Measurements from ENCODE around the gene SRC. TPM values are rescaled to one million over a fixed set of nuclear protein-coding genes. Genes with fewer than 3 reads are reported as not detected.

Gene SRC
- total RNA-seq, 2 experiments from 2014 or later: 5.3 to 6.1 TPM

DNA sequence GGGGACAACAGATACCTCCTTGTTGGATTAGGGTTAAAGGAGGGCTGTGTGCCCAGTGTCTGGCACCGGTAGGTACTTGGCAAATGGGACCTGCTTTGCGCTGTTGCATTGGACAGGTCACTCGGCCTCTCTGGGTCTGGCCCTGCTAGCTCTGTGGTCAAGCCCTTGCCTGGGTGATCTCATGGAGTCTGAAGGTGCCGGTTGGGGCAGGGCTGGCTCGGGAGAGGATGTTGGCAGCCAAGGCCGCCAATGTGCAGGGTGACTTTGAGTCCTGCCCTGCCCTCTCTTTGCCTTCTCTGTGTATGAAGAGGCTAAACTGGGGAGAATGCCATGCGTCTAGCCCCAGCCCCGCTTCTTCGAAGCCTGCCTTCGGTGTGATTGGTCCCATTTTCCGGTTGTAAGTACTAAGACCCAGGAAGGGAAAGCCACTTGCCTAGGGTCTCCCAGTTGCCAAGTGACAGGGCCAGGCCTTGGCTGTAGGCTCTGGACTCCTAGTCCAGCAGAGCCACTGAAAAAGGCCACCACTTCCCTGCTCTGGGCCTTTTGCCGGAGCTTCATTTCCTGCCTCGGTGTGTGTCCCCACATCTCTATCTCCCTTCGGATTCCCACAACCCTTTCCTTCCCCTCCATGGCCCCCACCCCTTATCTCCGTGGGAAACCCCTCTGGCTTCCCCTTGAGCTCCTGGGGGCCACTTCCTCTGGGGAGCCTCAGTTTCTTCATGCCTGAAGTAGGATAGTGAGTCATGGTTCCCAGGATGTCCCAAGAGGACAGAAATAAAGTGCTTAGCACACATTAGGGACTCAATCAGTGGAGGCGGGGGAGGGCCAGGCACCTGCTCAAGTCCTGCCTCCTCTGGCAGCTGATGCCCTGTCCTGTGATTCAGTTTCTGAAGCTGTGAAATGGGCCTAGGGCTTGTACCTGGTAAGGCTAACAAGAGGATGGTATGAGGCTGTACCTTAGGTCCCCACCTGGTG, 3.9 kb downstream of the SRC start:
- no peak overlapping the region for H3K27ac Mint-ChIP-seq
- intact Hi-C loops (cut with micrococcal nuclease): no loop called here
- no peak overlapping the region for H3K4me3 Mint-ChIP-seq
- POLR2A ChIA-PET: no interaction called here
- DNase-seq: no peak
- no peaks in the 10 kb centered on the region for H3K36me3 Mint-ChIP-seq
- H3K4me1 Mint-ChIP-seq (ENCODE audit: low read depth): peaks cover 13% of the 10 kb centered on the region
- no peaks in the 10 kb centered on the region for H3K27me3 Mint-ChIP-seq
- CTCF ChIA-PET: no interaction called here
- no peaks in the 10 kb centered on the region for H3K9me3 Mint-ChIP-seq

DNA sequence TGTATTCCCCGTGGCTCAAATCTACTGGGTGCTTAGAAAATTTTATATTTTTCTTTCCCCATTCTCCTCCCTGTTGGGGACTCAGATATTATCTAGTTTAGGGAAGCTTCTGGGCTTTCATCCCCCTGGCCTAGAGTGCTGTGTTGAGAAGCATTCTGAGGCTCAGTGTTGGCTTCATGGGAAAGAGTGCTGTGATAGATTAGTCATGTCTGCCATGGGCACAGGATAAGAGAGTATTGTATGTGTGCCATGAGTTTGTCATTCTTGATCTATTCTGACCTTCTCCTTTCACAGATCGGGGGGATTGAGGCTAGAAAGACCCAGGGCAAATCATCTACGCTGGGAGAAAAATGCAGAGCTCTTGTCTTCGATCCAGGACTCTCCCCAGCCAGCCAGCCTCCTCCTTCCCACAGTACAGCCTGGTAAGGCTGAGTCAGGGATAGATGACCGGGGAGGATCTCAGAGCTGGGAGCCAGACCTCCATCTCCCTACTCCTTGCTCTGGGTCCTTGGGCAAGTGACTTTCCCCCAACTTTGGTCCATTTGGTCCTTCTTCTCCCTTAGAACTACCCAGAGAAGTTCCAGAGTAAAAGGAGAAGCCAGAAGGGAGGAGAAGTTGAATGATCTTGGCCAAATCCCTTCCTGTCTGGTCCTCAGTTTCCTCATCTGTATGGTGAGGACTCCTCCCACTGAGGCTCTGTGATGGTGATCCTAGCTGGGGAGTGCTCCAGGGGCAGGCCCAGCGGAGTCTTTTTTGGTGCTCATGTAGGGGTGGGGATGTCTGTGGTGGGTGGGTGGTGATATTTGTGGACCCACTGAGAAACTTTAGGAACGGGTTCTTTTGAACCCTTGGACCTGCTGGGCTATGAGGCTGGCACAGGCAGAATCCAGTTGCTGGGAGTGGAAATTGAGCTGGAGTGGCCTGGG, 5.0 kb downstream of the SRC start:
- Mint-ChIP-seq H3K27me3 (no peaks in the 10 kb centered on the region), H3K27ac (no peak overlapping the region), H3K9me3 (no peaks in the 10 kb centered on the region), H3K4me1 (ENCODE audit: low read depth) (peaks cover 10% of the 10 kb centered on the region), H3K4me3 (no peak overlapping the region), H3K36me3 (no peaks in the 10 kb centered on the region)
- ChIA-PET POLR2A (no interaction called here), CTCF (interaction anchor here (2.3 kb wide), 1 partner anchor 34 kb away, joined by 13 read pairs; no protein-coding TSS in a partner anchor)
- intact Hi-C loops (cut with micrococcal nuclease): no loop called here
- DNase-seq: no peak

DNA sequence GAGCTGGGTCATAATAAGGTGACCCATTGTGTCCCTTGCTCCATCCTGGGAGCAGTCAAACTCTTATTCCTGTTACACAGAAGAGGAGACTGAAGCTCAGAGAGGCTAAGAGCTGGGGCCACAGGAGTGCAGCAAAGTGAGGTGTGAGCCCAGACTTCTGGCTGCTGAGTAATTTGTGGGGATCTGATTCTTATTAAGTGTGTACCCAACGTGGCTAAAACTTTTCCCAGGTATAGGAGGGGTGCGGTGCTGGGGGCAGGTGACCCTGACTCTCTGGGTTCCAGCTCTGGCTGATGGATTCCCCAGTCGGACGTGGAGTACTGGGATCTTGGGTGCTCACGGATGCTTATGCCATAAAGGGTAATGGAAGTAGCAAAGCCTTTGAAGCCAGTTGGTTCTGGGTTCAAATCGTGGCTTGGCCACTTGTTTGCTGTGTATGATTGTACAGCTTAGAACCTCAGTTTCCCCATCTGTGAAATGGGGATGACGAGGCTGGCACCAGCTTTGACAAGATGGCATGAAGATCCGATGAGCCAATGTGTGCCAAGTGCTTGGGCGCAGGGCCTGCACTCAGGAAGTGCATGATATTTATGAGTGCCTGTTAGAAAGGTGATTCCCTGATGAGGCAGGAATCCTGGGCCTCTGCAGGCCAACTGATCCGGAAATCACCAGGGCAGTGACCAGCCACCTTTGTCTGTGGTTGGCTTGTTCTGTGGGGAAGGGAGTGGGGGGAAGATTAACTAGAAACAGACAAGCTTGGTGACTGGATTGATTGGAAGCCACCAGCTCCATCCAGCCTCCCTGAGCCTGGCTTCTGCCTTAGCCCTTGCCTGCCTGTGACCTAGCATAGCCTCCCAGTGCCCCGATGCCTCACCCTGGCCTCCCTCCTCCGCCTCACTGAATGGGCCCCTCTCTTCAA, 6.0 kb downstream of the SRC start:
- POLR2A ChIA-PET: no interaction called here
- CTCF ChIA-PET: interaction anchor here (2.3 kb wide), 1 partner anchor 33 kb away, joined by 13 read pairs; no protein-coding TSS in a partner anchor
- Mint-ChIP-seq H3K27me3 (no peaks in the 10 kb centered on the region), H3K4me1 (ENCODE audit: low read depth) (peaks cover 10% of the 10 kb centered on the region), H3K4me3 (no peak overlapping the region), H3K27ac (no peak overlapping the region), H3K36me3 (no peaks in the 10 kb centered on the region), H3K9me3 (no peaks in the 10 kb centered on the region)
- intact Hi-C loops (cut with micrococcal nuclease): no loop called here
- DNase-seq: no peak

DNA sequence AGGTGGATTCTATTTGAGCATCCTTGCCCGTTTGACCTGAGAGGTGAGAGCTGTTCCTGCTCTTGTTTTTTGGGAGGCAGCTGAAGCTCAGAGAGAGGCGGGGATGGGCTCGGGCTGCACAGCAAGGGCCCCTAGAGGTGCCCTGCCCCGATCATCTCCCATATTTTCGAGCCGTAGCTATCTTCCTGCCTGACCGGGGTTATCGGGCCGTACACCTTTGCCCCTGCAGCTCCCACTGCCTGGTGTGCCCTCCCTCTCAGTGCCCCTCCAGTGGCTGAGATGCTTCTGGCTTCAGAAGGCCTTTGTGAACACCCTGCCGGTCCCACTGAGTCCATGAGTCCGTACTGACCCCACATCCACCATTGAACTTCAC, 6.7 kb downstream of the SRC start:
- CTCF ChIA-PET: interaction anchor here (2.3 kb wide), 1 partner anchor 32 kb away, joined by 13 read pairs; no protein-coding TSS in a partner anchor
- POLR2A ChIA-PET: no interaction called here

DNA sequence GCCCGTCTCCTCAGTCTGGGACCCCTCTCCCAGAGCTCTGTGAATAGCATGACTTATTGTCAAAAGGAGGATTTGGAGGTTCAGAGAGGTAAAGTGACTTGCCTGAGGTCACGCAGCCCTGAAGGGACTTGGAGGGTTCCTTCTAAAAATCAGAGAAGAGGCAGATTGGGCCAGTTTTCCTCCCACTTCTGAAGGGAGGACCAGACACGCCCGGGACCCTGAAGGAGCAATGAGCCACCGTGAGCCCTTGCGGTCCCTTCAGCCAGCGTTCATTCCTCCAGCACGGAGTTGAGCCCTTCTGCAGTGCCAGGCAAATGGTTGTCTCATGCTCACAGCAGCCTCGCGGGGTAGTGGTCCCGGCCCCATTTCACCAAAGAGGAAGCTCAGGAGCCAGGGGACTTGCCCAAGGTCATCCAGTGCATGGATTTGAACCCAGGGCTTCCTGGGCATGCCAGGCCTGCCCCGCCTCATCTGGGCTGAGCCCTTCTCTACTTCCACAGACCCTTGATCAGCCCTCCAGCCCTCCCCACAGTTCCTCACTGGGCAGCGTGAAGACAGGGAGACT, 7.4 kb downstream of the SRC start:
- DNase-seq: no peak

More for the DNA sequence above, 6.7 kb downstream of the SRC start:
- Mint-ChIP-seq H3K4me1 (ENCODE audit: low read depth) (peaks cover 5% of the 10 kb centered on the region), H3K4me3 (no peak overlapping the region), H3K9me3 (no peaks in the 10 kb centered on the region), H3K27ac (no peak overlapping the region), H3K36me3 (no peaks in the 10 kb centered on the region), H3K27me3 (no peaks in the 10 kb centered on the region)
- intact Hi-C loops (cut with micrococcal nuclease): no loop called here
- DNase-seq: no peak

DNA sequence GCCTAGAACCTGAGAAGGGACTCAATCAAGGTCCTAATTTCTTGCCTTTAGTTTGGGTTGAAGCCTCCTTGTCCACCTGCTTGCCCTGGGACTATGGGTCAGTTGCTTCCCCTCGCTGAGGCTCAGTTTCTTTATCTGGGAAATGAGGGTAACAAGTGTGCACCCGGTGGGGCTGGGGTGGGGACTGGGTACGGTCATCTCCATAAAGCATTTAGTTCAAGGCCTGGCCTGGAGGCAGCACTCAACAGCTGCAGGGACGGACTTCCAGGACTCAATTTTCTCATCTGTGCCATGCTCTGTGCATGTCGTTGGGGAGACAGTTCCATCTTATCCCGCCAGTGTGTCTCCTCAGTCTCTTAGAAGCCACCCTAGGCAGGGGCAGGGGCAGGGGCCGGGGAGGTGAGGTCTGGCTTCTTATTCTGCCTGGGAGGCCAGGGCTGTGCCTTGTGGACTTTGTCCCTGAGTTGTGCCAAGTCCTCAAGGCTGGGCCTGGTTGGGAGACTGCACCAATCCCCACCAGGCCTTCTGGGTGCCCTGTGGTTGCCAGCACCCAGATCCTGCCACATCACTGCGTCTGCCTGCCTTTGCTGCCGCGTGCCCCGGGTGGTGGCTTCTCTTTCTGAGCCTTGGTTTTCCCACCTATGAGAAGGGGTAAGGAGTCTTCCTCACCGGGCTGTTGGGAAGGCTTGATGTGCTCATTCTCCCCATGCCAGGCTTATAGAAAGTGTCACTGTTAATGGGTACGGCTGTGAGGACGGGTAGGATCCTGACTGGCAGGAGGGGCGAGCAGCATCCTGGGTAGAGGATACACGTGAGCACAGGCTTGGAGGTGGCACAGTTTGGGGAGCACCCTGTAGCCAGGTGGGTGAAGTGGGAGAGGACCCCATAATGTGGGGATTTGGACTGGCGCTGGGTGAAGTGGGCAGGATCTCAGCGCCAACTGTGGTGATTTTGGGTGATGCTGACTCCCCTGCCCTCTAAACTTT, 8.6 kb downstream of the SRC start:
- Mint-ChIP-seq H3K9me3 (no peaks in the 10 kb centered on the region), H3K4me3 (no peak overlapping the region), H3K4me1 (ENCODE audit: low read depth) (no peaks in the 10 kb centered on the region), H3K27me3 (no peaks in the 10 kb centered on the region), H3K27ac (no peak overlapping the region), H3K36me3 (no peaks in the 10 kb centered on the region)
- ChIA-PET CTCF (no interaction called here), POLR2A (no interaction called here)
- DNase-seq: no peak
- intact Hi-C loops (cut with micrococcal nuclease): no loop called here

More for the DNA sequence above, 7.4 kb downstream of the SRC start:
- intact Hi-C loops (cut with micrococcal nuclease): no loop called here
- ChIA-PET CTCF (no interaction called here), POLR2A (no interaction called here)
- H3K4me3 Mint-ChIP-seq: no peak overlapping the region
- H3K27me3 Mint-ChIP-seq: no peaks in the 10 kb centered on the region
- no peaks in the 10 kb centered on the region for H3K4me1 Mint-ChIP-seq (ENCODE audit: low read depth)
- no peaks in the 10 kb centered on the region for H3K36me3 Mint-ChIP-seq
- H3K27ac Mint-ChIP-seq: no peak overlapping the region
- no peaks in the 10 kb centered on the region for H3K9me3 Mint-ChIP-seq

DNA sequence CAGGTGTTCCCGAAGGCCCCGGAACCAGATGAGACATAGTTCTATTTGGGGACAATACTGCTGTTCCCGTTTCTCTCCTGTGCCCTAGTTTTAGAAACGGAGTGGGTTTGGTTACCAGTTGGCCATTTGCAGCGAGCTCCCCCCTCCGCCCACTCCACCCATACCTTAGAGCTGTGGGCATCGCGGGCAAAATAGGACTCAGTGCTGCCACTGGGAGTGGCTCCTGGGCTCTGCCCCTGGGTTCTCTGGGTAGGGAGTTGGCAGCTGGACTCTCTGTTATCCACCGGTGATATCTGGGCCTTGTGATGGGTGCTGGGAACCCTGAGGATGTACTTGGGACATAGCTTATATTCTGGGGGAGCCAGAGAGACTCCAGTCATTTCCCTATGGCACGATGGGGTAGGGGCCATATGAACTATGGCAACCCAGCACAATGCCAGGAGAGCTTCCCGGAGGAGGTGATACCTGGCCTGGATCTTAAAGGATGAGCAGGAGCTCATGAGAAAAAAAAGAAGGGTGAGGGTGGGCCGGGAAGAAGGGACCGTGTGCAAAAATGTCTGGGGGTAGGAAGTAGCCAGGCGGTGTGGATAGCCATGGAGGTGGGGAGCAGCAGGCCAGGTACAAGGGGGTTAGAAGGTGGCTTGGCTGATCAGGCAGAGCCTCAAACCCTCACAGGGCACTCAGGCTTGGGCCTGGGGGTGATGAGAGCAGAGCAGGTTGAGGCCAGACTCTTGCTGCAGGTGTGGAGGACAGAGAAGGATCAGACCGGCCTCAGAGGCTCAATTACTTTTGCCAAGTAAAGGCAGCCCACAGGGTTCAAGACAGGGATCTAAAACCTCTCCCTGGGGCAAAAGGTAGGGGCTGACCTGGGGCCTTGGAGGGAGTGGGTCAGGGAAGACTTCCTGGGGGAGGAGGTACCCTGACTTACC, 9.6 kb downstream of the SRC start:
- DNase-seq: no peak
- Mint-ChIP-seq H3K9me3 (no peaks in the 10 kb centered on the region), H3K27ac (no peak overlapping the region), H3K36me3 (no peaks in the 10 kb centered on the region), H3K4me1 (ENCODE audit: low read depth) (no peaks in the 10 kb centered on the region), H3K4me3 (no peak overlapping the region), H3K27me3 (no peaks in the 10 kb centered on the region)
- CTCF ChIA-PET: no interaction called here
- POLR2A ChIA-PET: no interaction called here
- intact Hi-C loops (cut with micrococcal nuclease): no loop called here

DNA sequence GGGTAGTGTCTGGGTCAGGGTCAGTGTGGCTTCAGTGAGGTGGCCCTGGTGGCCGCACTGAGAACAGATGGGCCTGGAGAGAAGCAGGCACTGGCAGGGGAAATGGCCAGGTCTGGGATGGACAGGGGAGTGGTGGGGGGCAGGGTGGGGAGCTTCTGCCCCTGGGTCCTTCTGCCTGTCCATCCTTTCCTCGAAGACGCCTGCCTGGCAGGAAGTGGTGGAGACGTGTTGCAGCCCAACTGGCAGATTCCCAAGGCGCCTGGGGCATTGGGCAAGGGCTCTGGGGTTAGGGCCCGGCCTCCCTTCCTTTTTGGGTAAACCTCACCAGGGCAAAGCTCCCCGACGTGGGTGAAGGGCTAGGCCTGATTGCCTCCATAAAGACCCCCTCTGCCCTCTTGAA, 10.4 kb downstream of the SRC start:
- Mint-ChIP-seq H3K4me1 (ENCODE audit: low read depth) (no peaks in the 10 kb centered on the region), H3K4me3 (no peak overlapping the region), H3K27me3 (no peaks in the 10 kb centered on the region), H3K27ac (no peak overlapping the region), H3K9me3 (no peaks in the 10 kb centered on the region), H3K36me3 (no peaks in the 10 kb centered on the region)
- ChIA-PET POLR2A (no interaction called here), CTCF (no interaction called here)
- no peak for DNase-seq
- intact Hi-C loops (cut with micrococcal nuclease): no loop called here

DNA sequence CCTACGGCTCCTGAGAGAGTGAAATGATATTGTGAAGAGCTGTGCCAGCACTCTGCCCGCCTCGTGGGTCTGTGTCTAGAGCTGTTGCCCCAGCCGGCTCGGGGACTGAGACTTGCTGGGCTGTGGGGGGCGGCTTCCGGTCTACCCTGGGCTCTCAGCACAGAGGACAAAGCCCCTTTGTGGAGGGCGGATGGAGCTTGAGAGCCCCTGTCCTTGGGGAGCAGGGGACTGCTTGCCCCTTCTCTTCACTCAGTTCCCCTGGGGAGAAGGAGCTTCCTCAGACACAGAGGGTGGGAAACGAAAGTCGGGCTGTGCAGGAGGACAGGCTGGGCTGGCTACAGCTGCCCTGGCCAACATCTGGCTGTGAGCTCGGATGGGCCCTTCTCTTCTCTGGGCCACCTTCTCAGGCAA, 11.0 kb downstream of the SRC start:
- no peaks in the 10 kb centered on the region for H3K27me3 Mint-ChIP-seq
- H3K27ac Mint-ChIP-seq: no peak overlapping the region
- intact Hi-C loops (cut with micrococcal nuclease): no loop called here
- no peaks in the 10 kb centered on the region for H3K4me1 Mint-ChIP-seq (ENCODE audit: low read depth)
- ChIA-PET CTCF (no interaction called here), POLR2A (interaction anchor here (0.7 kb wide), 1 partner anchor 1580 kb away, joined by 3 read pairs; no protein-coding TSS in a partner anchor)
- H3K9me3 Mint-ChIP-seq: no peaks in the 10 kb centered on the region
- DNase-seq: no peak
- H3K4me3 Mint-ChIP-seq: no peak overlapping the region
- no peaks in the 10 kb centered on the region for H3K36me3 Mint-ChIP-seq

Data from activated CD4-positive, alpha-beta memory T cell treated with anti-CD3 and anti-CD28 coated beads for 36 hours (primary cell).